Upper lobe of left lung (tissue), 4 donors: Measurements from ENCODE around the gene DARS1.

Source experiments
- POLR2A ChIP-seq, 4 donors: fragments of 450-650 bp; IDR thresholded peaks; one replicate each; pipeline ENCODE4 v1.5.1; 2016 to 2017; ENCODE audit warnings: antibody characterized with exemption in 4 of 4, mild to moderate bottlenecking in 2 of 4
- POLR2AphosphoS5 ChIP-seq, 2 donors: sonication (generic); formaldehyde crosslinking; IDR thresholded peaks; one replicate each; pipeline ENCODE4 v1.5.1; 2017; ENCODE audit warnings: antibody characterized with exemption in 2 of 2
- TF ChIP-seq, protein P1 (sequence below), 6 experiments: fragments of 450-650 bp in 4 of 6; fragments of 200-600 bp in 2 of 6; sonication (generic) in 2 of 6; IDR thresholded peaks; one replicate each; pipeline ENCODE4 v1.5.1; 2016 to 2019; ENCODE audit warnings: antibody characterized with exemption in 6 of 6

DNA sequence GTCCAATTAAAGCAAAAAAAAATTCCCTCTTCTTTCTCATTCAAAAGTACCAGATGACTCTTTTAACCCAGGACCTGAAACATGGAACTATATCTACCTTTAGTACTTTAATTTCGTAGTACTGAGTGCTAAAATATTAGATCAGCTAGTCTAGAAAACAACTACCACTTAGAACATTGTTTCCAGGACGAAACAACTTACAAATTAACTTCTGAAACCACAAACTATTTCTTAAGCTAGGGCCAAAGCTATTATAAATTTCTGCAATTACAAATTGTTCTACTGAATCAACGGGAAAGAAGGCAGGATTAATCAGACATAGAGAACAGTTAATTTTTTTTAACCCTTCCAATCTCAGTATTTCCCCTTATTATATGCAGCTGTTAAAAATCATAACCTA, 39.9 kb downstream of the DARS1 start:
- no peak for TF ChIP-seq POLR2AphosphoS5 (IDR thresholded peaks at IDR 0.05)
- TF ChIP-seq, protein P1, sequence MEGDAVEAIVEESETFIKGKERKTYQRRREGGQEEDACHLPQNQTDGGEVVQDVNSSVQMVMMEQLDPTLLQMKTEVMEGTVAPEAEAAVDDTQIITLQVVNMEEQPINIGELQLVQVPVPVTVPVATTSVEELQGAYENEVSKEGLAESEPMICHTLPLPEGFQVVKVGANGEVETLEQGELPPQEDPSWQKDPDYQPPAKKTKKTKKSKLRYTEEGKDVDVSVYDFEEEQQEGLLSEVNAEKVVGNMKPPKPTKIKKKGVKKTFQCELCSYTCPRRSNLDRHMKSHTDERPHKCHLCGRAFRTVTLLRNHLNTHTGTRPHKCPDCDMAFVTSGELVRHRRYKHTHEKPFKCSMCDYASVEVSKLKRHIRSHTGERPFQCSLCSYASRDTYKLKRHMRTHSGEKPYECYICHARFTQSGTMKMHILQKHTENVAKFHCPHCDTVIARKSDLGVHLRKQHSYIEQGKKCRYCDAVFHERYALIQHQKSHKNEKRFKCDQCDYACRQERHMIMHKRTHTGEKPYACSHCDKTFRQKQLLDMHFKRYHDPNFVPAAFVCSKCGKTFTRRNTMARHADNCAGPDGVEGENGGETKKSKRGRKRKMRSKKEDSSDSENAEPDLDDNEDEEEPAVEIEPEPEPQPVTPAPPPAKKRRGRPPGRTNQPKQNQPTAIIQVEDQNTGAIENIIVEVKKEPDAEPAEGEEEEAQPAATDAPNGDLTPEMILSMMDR (IDR thresholded peaks at IDR 0.05): no peak
- no peak for TF ChIP-seq POLR2A (IDR thresholded peaks at IDR 0.05)
